GM21786 (cell line): Measurements from ENCODE around the gene PRDM7.
"Not testable (repeated sequence)": the region's sequence is repeated elsewhere in the genome, so short reads cannot be mapped to it uniquely, and the experiment has no call there.

Source experiments
- ATAC-seq: cut with Tn5 transposase; IDR thresholded peaks from one replicate; pipeline ENCODE4 v1.9.1; 2021; ENCODE audit not compliant: unreplicated experiment

Gene PRDM7

GRCh38 chr16:90016339-90016950 is 60.7 kb downstream of the PRDM7 start:
- ATAC-seq = no peak

- no peak for ATAC-seq
Measured at GRCh38 chr16:90015586-90016338, 61.4 kb downstream of the PRDM7 start.

GRCh38 chr16:90012991-90013745 is 64.0 kb downstream of the PRDM7 start:
- ATAC-seq = no peak

GRCh38 chr16:90011908-90012501 is 65.1 kb downstream of the PRDM7 start:
- no peak for ATAC-seq

GRCh38 chr16:90011508-90011819 is 65.7 kb downstream of the PRDM7 start:
- ATAC-seq = no peak

GRCh38 chr16:90010676-90011507 is 66.2 kb downstream of the PRDM7 start:
- no peak for ATAC-seq

- no peak for ATAC-seq
Measured at GRCh38 chr16:90009172-90009899, 67.8 kb downstream of the PRDM7 start.

GRCh38 chr16:90008708-90009145 is 68.4 kb downstream of the PRDM7 start:
- ATAC-seq = peak; percentile 68

- not testable (repeated sequence) for ATAC-seq
Measured at GRCh38 chr16:90007635-90008234, 69.4 kb downstream of the PRDM7 start.

GRCh38 chr16:90007015-90007414 is 70.1 kb downstream of the PRDM7 start:
- ATAC-seq = no peak
